GM13976 (cell line): ENCODE measurements around the gene TPSB2.
"Not testable (repeated sequence)": the region's sequence is repeated elsewhere in the genome, so short reads cannot be mapped to it uniquely, and the experiment has no call there.

Experiments
- DNase-seq: peaks from one replicate; pipeline ENCODE4 v3.0.0; 2012; ENCODE audit warnings: low spot score
- CTCF ChIP-seq: IDR thresholded peaks from 2 replicates; pipeline ENCODE4 v1.5.1; 2012; ENCODE audit warnings: borderline replicate concordance, mild to moderate bottlenecking; ENCODE audit not compliant: insufficient read depth; ENCODE audit errors: extremely low read depth, missing control alignments, control extremely low read depth
- in situ Hi-C: fragments of 300-500 bp; cut with MboI; formaldehyde crosslinking; loops from one replicate; pipeline ENCODE4 v1.12.0; 2022; ENCODE audit warnings: low sequenced_read_pairs, mixed read lengths, inconsistent platforms; ENCODE audit not compliant: unreplicated experiment

Gene TPSB2

DNA sequence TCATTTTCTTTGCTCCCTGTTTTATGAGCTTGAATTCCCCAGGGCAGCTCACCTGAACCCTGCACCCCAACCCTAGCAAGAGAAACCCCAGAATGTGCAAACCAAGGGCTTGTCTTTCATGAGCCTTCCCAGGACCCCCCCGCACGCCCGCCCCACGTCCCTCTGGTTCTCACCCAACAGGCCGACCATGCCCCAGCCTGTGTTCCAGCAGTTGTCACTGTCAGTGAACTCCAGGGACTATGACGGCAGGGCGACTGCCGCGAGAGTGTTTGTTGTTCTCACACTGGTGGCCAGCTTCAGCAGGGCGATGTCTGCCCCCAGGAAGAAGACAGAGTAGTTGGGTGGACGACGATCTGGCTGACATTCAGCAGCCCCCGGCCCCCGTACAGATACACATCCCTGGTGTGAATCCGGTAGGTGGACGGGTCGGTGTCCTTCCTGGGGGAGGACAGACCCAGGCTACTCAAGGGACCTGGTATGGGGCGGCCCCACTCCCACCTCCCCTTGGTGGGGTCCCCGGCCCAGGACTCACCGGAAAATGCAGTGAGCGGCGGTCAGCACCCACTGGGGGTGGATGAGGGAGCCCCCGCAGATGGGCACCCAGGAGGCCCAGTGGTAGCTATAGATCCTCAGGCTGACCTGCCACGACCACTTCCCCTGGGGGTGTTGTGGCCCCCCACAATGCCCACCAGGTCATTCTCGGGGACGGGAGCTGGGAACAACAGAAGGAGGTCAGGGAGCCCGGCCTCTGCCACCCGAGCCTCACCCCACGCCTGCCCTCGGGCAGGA is 46.0 kb upstream of the TPSB2 start:
- in situ Hi-C loops = no loop called here
- TF ChIP-seq CTCF = no peak
- no peak for DNase-seq

DNA sequence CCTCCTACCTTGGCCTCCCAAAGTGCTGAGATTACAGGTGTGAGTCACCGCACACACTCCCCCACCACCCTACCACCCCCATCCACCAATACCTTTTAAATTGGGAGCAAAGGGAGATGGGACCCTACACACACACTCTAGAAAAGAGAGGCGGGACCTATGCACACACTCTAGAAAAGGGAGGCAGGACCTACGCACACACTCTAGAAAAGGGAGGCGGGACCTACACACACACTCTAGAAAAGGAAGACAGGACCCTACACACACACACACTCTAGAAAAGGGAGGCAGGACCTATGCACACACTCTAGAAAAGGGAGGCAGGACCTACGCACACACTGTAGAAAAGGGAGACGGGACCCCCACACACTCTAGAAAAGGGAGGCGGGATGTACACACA is 44.8 kb upstream of the TPSB2 start:
- in situ Hi-C loops = no loop called here
- TF ChIP-seq CTCF = no peak
- DNase-seq = no peak

GRCh38 chr16:1273816-1274215 is 43.8 kb upstream of the TPSB2 start:
- no peak for DNase-seq
- in situ Hi-C loops = no loop called here
- TF ChIP-seq CTCF = no peak

DNA sequence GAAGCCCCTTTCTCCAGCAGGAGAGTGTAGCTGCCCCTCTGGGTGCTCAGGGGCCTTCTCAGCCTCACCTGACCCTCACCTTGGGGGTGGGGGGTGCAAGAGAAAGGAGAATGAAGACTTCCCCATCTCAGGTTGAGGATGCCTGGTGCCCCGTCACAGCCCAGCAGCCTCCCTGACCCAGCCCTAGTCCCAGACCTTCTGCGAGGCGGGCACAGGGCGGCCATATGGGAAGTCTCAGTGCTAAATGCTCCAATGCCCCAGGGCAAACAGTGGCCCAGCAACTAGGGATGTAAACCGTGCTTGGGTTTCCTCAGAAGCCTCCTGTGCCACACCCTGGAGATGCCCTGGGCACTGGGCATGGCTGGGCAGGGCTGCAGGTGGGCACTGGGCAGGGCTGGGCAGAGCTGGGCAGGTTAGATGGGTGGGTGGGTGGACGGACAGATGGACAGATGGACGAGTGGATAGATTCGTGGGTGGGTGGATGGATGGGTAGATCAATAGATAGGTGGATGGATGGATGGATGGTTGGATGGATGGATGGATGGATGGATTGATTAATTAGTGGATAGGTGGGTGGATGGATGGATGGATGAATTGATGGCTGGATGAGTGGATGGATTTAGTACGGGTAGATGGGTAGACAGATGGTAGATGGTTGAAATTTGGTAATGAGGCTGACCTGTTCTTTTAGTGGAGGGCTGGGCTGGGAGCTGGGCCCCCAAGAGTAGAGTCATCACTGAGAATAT is 42.6 kb upstream of the TPSB2 start:
- TF ChIP-seq CTCF = no peak
- in situ Hi-C loops = no loop called here
- no peak for DNase-seq

GRCh38 chr16:1271724-1272413 is 41.9 kb upstream of the TPSB2 start:
- in situ Hi-C loops, DNase-seq: not testable (repeated sequence)

- in situ Hi-C loops = no loop called here
These were observed 41.4 kb upstream of the TPSB2 start for GRCh38 chr16:1271380-1271723.

GRCh38 chr16:1269418-1269817 is 39.4 kb upstream of the TPSB2 start:
- DNase-seq, in situ Hi-C loops: not testable (repeated sequence)

More at GRCh38 chr16:1271380-1271723, 41.4 kb upstream of the TPSB2 start:
- no peak for DNase-seq
- TF ChIP-seq CTCF = no peak
